AG04449 (cell line): ENCODE results near the gene SSX2.
"Not testable (repeated sequence)": the region's sequence is repeated elsewhere in the genome, so short reads cannot be mapped to it uniquely, and the experiment has no call there.

Experiments
- CTCF ChIA-PET: fragments of 350-600 bp; formaldehyde crosslinking; extraction: SDS; loops from one replicate; lab custom pipeline; 2021; ENCODE audit warnings: antibody characterized with exemption; lab: Yijun Ruan, JAX
- POLR2A ChIA-PET: fragments of 400-600, 350-600 bp; formaldehyde crosslinking; extraction: SDS; loops from one replicate; lab custom pipeline; 2020; ENCODE audit warnings: antibody characterized with exemption, inconsistent platforms; lab: Yijun Ruan, JAX
- DNase-seq: peaks from one replicate; pipeline ENCODE4 v3.0.0-alpha.2; 2010; ENCODE audit warnings: low read depth, low spot score
- H3K4me3 ChIP-seq: 2 replicates; pipeline ENCODE4 v1.5.1; 2011; ENCODE audit warnings: low read depth, mild to moderate bottlenecking, control low read depth, low read length

Gene SSX2, protein sequence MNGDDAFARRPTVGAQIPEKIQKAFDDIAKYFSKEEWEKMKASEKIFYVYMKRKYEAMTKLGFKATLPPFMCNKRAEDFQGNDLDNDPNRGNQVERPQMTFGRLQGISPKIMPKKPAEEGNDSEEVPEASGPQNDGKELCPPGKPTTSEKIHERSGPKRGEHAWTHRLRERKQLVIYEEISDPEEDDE

DNA sequence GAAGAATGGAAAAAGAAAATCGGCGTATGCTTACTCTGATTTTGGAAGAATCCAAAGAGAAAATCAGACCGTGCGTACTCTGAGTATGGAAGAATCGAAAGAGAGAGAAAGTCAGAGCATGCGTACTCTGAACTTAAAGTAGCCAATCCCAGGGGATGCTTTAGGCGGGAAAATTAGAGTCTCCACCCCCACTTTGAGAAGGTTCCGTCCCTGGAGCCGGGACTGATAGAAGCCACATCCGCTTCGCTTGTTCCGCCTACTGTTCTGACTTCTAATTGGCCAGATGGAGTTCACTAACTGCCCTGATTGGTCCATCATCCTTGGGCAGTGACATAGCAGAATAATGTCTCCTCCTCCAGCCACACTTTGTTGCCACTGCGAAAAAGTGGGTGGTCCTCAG is at the start of gene SSX2:
TSS of gene SSX2 (minus strand) at position 101 of the 400 bp plus-strand sequence. CDS start 1,429 bp downstream, outside the sequence.
- CTCF ChIA-PET, DNase-seq, H3K4me3 ChIP-seq, POLR2A ChIA-PET: not testable (repeated sequence)

GRCh38 chrX:52750952-52751351 is 44.0 kb upstream of the SSX2 start, which contains the start of gene SSX2B:
TSS of gene SSX2B (plus strand) at chrX:52751252. CDS start at chrX:52752681, 1,429 bp downstream.
- DNase-seq, POLR2A ChIA-PET, CTCF ChIA-PET, H3K4me3 ChIP-seq: not testable (repeated sequence)

- CTCF ChIA-PET, H3K4me3 ChIP-seq, DNase-seq, POLR2A ChIA-PET: not testable (repeated sequence)
These were observed 14.9 kb downstream of the SSX2 start for GRCh38 chrX:52692034-52692433.

- DNase-seq, H3K4me3 ChIP-seq, CTCF ChIA-PET, POLR2A ChIA-PET: not testable (repeated sequence)
These were observed 44.8 kb downstream of the SSX2 start for GRCh38 chrX:52662218-52662617.

DNA sequence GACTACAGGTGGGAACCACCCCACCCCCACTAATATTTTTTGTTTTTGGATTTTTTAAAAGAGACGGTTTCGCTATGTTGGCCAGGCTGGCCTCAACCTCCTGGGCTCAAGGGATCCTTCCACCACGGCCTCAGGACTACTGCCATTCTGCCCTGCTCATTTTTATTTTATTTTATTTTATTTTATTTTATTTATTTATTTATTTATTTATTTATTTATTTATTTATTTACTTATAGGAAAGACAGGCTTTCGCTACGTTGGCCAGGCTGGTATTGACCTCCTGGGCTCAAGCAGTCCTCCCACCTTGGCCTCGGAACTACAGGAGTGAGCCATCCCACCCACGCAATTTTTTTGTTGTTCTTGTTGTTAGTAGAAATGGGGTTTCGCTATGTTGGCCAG is 51.5 kb downstream of the SSX2 start:
- DNase-seq, CTCF ChIA-PET, H3K4me3 ChIP-seq, POLR2A ChIA-PET: not testable (repeated sequence)

- H3K4me3 ChIP-seq, CTCF ChIA-PET, POLR2A ChIA-PET, DNase-seq: not testable (repeated sequence)
These were observed 52.2 kb downstream of the SSX2 start, which contains the start of gene SSX7 for GRCh38 chrX:52654800-52655199. TSS of gene SSX7 (minus strand) at chrX:52654900. CDS start at chrX:52653472, 1,428 bp downstream.

GRCh38 chrX:52650676-52651075 is 56.3 kb downstream of the SSX2 start:
- CTCF ChIA-PET, POLR2A ChIA-PET, DNase-seq, H3K4me3 ChIP-seq: not testable (repeated sequence)

DNA sequence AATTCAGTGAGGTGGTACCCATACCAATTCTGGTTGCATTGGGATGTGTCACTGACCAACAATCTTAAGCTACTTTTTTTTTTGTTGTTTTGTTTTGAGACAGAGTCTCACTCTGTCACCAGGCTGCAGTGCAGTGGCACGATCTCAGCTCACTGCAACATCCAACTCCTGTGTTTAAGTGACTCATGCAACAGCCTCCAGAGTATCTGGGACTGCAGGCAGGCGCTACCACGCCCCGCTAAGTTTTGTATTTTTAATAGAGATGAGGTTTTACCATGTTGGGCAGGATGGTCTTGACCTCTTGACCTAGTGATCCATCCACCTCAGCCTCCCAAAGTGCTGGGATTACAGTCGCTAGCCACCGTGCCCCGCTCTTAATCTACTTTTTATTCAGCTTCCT is 58.0 kb downstream of the SSX2 start:
- POLR2A ChIA-PET, CTCF ChIA-PET, H3K4me3 ChIP-seq, DNase-seq: not testable (repeated sequence)
